OCI-LY7 (cell line): ENCODE results near the gene MANBA. TPM values are rescaled to one million over a fixed set of nuclear protein-coding genes. Genes with fewer than 3 reads are reported as not detected.

Experiments
- BruUV-seq: library from RNA; stranded (reverse); fragments of 400-500 nt; replicated peaks from 2 replicates; lab custom pipeline; 2021; lab: Mats Ljungman, UMichigan
- CTCF ChIA-PET: fragments of 300-600 bp; sonication (Branson Sonifier 250); formaldehyde crosslinking; loops from one replicate; lab custom pipeline; 2022; ENCODE audit warnings: antibody characterized with exemption; ENCODE audit not compliant: unreplicated experiment; lab: Charles Lee
- POLR2A ChIA-PET: fragments of 300-600 bp; sonication (Branson Sonifier 250); formaldehyde crosslinking; loops from one replicate; lab custom pipeline; 2022; ENCODE audit warnings: antibody characterized with exemption; lab: Charles Lee
- DNase-seq: peaks from one replicate; pipeline ENCODE4 v3.0.0-alpha.2; 2015; ENCODE audit warnings: low spot score
- H2AFZ ChIP-seq: fragments of 200-600 bp; sonication (generic), shearing (Covaris generic); 2 replicates; pipeline ENCODE4 v1.6.1; 2014; ENCODE audit warnings: mild to moderate bottlenecking, antibody characterized with exemption, low read length, moderate library complexity
- H3K27ac ChIP-seq: fragments of 200-600 bp; sonication (generic); 2 replicates; pipeline ENCODE4 v1.5.1; 2014; ENCODE audit warnings: mixed run types, low read depth, mild to moderate bottlenecking, moderate library complexity, low read length, inconsistent platforms; ENCODE audit not compliant: poor library complexity, severe bottlenecking
- H3K36me3 ChIP-seq: fragments of 200-600 bp; sonication (generic); 2 replicates; pipeline ENCODE4 v1.6.1; 2014; ENCODE audit warnings: mild to moderate bottlenecking, antibody characterized with exemption, low read length, moderate library complexity, mixed read lengths; ENCODE audit not compliant: insufficient read depth
- H3K4me1 ChIP-seq: fragments of 200-600 bp; sonication (generic); 2 replicates; pipeline ENCODE4 v1.5.1; 2014; ENCODE audit warnings: mild to moderate bottlenecking, low read length; ENCODE audit not compliant: insufficient read depth, poor library complexity, severe bottlenecking
- H3K4me2 ChIP-seq: fragments of 200-600 bp; sonication (generic); 2 replicates; pipeline ENCODE4 v1.6.1; 2014; ENCODE audit warnings: mild to moderate bottlenecking, low read length
- H3K4me3 ChIP-seq: fragments of 200-600 bp; sonication (generic); 2 replicates; pipeline ENCODE4 v1.5.1; 2014; ENCODE audit warnings: mild to moderate bottlenecking, low read depth, low read length; ENCODE audit not compliant: poor library complexity, severe bottlenecking
- H3K79me2 ChIP-seq: fragments of 200-600 bp; sonication (generic); 2 replicates; pipeline ENCODE4 v1.6.1; 2016; ENCODE audit warnings: low read depth, mild to moderate bottlenecking, low read length, moderate library complexity, mixed read lengths; ENCODE audit not compliant: insufficient read depth
- H3K9me2 ChIP-seq: fragments of 200-600 bp; sonication (generic); 2 replicates; pipeline ENCODE4 v1.6.1; 2016; ENCODE audit warnings: mild to moderate bottlenecking, low read length, mixed read lengths; ENCODE audit not compliant: insufficient read depth
- H3K9me3 ChIP-seq: fragments of 200-600 bp; sonication (generic); 2 replicates; pipeline ENCODE4 v1.6.1; 2014; ENCODE audit warnings: mild to moderate bottlenecking, mixed run types, low read length, mixed read lengths
- H4K20me1 ChIP-seq: fragments of 200-600 bp; sonication (generic); 2 replicates; pipeline ENCODE4 v1.6.1; 2014; ENCODE audit warnings: mild to moderate bottlenecking, antibody characterized with exemption, low read length, moderate library complexity, mixed read lengths; ENCODE audit not compliant: insufficient read depth
- CTCF ChIP-seq: fragments of 200-600 bp; sonication (generic); conservative IDR thresholded peaks from 2 replicates; pipeline ENCODE4 v1.5.1; 2014; ENCODE audit warnings: mild to moderate bottlenecking, antibody characterized with exemption, low read length, moderate library complexity, mixed read lengths
- EZH2phosphoT487 ChIP-seq: fragments of 200-600 bp; sonication (generic); IDR thresholded peaks from 2 replicates; pipeline ENCODE4 v1.6.1; 2018; ENCODE audit warnings: low read depth, borderline replicate concordance, mild to moderate bottlenecking, mixed run types, antibody characterized with exemption, low read length, moderate library complexity, mixed read lengths
- intact Hi-C: fragments of 100-400 bp; cut with micrococcal nuclease; formaldehyde crosslinking; loops from one replicate; pipeline ENCODE4 v1.10.0; 2022; ENCODE audit not compliant: unreplicated experiment
- total RNA-seq, 2 experiments: library from RNA; depleted of rRNA in 1 of 2; stranded (reverse); fragments of >200 nt in 1 of 2; shearing (Covaris generic) in 1 of 2; gene quantifications; 2 replicates each; pipeline ENCODE4 v1.2.3, GENCODE V29; 2014 to 2022

The MANBA gene
- total RNA-seq, 2 experiments from 2014 or later = 22.8 to 30.0 TPM

- DNase-seq = no peak
- H3K9me3 ChIP-seq = no peaks in the 10 kb centered on the region
- intact Hi-C loops = no loop called here
- no peak overlapping the region for H3K27ac ChIP-seq
- TF ChIP-seq CTCF (no peak), EZH2phosphoT487 (no peak)
- no peaks in the 10 kb centered on the region for H3K4me1 ChIP-seq
- H3K4me3 ChIP-seq = no peak overlapping the region
- BruUV-seq = no TSS peak
- no peaks in the 10 kb centered on the region for H3K9me2 ChIP-seq
- H3K36me3 ChIP-seq = peaks cover 100% of the 10 kb centered on the region
- H3K79me2 ChIP-seq = peaks cover 35% of the 10 kb centered on the region; the same call in 1 of the 2 replicates
- no peak overlapping the region for H2AFZ ChIP-seq
- ChIA-PET CTCF (no interaction called here), POLR2A (interaction anchor here (0.6 to 1.0 kb wide), 4 partner anchors 9 to 74 kb away, joined by 3 to 5 read pairs (median 3); no protein-coding TSS in a partner anchor)
- H3K4me2 ChIP-seq = no peak overlapping the region
- peaks cover 13% of the 10 kb centered on the region for H4K20me1 ChIP-seq
These were observed 39.0 kb upstream of the MANBA start for GRCh38 chr4:102799816-102800215.

GRCh38 chr4:102794999-102795398 lies 34.2 kb upstream of the MANBA start:
- Histone ChIP-seq H3K79me2 (peaks cover 3% of the 10 kb centered on the region; the same call in 1 of the 2 replicates), H3K27ac (no peak overlapping the region), H3K9me3 (no peaks in the 10 kb centered on the region), H3K9me2 (no peaks in the 10 kb centered on the region), H3K4me1 (no peaks in the 10 kb centered on the region), H3K4me3 (no peak overlapping the region), H2AFZ (no peak overlapping the region), H4K20me1 (peaks cover 3% of the 10 kb centered on the region; the same call in 1 of the 2 replicates), H3K4me2 (no peak overlapping the region), H3K36me3 (peaks cover 84% of the 10 kb centered on the region)
- TF ChIP-seq CTCF (no peak), EZH2phosphoT487 (no peak)
- BruUV-seq = no TSS peak
- CTCF ChIA-PET = no interaction called here
- intact Hi-C loops = no loop called here
- POLR2A ChIA-PET = no interaction called here
- no peak for DNase-seq

- Histone ChIP-seq H2AFZ (no peak overlapping the region), H3K4me1 (no peaks in the 10 kb centered on the region), H3K9me2 (no peaks in the 10 kb centered on the region), H3K4me2 (no peak overlapping the region), H3K79me2 (no peaks in the 10 kb centered on the region), H3K9me3 (no peaks in the 10 kb centered on the region), H4K20me1 (no peaks in the 10 kb centered on the region), H3K27ac (no peak overlapping the region), H3K36me3 (peaks cover 59% of the 10 kb centered on the region), H3K4me3 (no peak overlapping the region)
- ChIA-PET POLR2A (interaction anchor here (0.6 to 2.1 kb wide), 6 partner anchors 9 to 373 kb away, joined by 3 to 9 read pairs (median 3); no protein-coding TSS in a partner anchor), CTCF (interaction anchor here (0.6 kb wide), 1 partner anchor 44 kb away, joined by 3 read pairs; no protein-coding TSS in a partner anchor)
- DNase-seq = no peak
- TF ChIP-seq CTCF (no peak), EZH2phosphoT487 (no peak)
- BruUV-seq = no TSS peak
- intact Hi-C loops = no loop called here
These were observed 31.7 kb upstream of the MANBA start for GRCh38 chr4:102792361-102792936.
